Loucy (cell line): ENCODE measurements around the gene ATP8A2.

Source experiments
- H2AFZ ChIP-seq: fragments of 200-600 bp; sonication (generic); 2 replicates; pipeline ENCODE4 v1.6.0; 2016; ENCODE audit warnings: antibody characterized with exemption, mild to moderate bottlenecking, low read length, moderate library complexity
- H3F3A ChIP-seq: fragments of 200-600 bp; 2 replicates; pipeline ENCODE4 v1.6.0; 2016; ENCODE audit warnings: antibody characterized with exemption, low read depth, mild to moderate bottlenecking
- H3K27me3 ChIP-seq: fragments of 200-600 bp; sonication (generic); 2 replicates; pipeline ENCODE4 v1.6.1; 2014; ENCODE audit warnings: low read length, mild to moderate bottlenecking; ENCODE audit not compliant: insufficient read depth, poor library complexity, severe bottlenecking
- H3K36me3 ChIP-seq: fragments of 200-600 bp; sonication (generic); 2 replicates; pipeline ENCODE4 v1.6.1; 2016; ENCODE audit warnings: low read length; ENCODE audit not compliant: insufficient read depth
- H3K4me1 ChIP-seq: fragments of 200-600 bp; sonication (generic); 2 replicates; pipeline ENCODE4 v1.5.1; 2014; ENCODE audit warnings: low read length, mild to moderate bottlenecking; ENCODE audit not compliant: insufficient read depth, poor library complexity, severe bottlenecking
- H3K4me2 ChIP-seq: fragments of 200-600 bp; sonication (generic); 2 replicates; pipeline ENCODE4 v1.6.0; 2014; ENCODE audit warnings: antibody characterized with exemption, low read length, low read depth, mild to moderate bottlenecking; ENCODE audit not compliant: poor library complexity, severe bottlenecking
- H3K4me3 ChIP-seq: fragments of 200-600 bp; sonication (generic); 2 replicates; pipeline ENCODE4 v1.5.1; 2014; ENCODE audit warnings: low read length, mild to moderate bottlenecking, mixed read lengths; ENCODE audit not compliant: poor library complexity, severe bottlenecking
- H3K79me2 ChIP-seq: fragments of 200-600 bp; sonication (generic); 2 replicates; pipeline ENCODE4 v1.6.1; 2014; ENCODE audit warnings: low read length; ENCODE audit not compliant: insufficient read depth
- H3K9ac ChIP-seq: fragments of 200-600 bp; sonication (generic); 2 replicates; pipeline ENCODE4 v1.6.0; 2014; ENCODE audit warnings: mild to moderate bottlenecking, low read depth, low read length, moderate library complexity; ENCODE audit not compliant: poor library complexity, severe bottlenecking
- H3K9me2 ChIP-seq: fragments of 200-600 bp; sonication (generic); replicated peaks from 2 replicates; pipeline ENCODE4 v1.6.1; 2016; ENCODE audit warnings: low read depth, low read length, mixed read lengths
- H3K9me3 ChIP-seq: fragments of 200-600 bp; sonication (generic); 2 replicates; pipeline ENCODE4 v1.6.1; 2014; ENCODE audit warnings: mild to moderate bottlenecking, antibody characterized with exemption, low read length, low read depth; ENCODE audit not compliant: insufficient read depth
- H4K20me1 ChIP-seq: fragments of 200-600 bp; sonication (generic); 2 replicates; pipeline ENCODE4 v1.6.0; 2014; ENCODE audit warnings: antibody characterized with exemption, low read length, mild to moderate bottlenecking; ENCODE audit not compliant: insufficient read depth, poor library complexity, severe bottlenecking
- CTCF ChIP-seq: fragments of 200-600 bp; sonication (generic); conservative IDR thresholded peaks from 2 replicates; pipeline ENCODE4 v1.5.1; 2014; ENCODE audit warnings: mild to moderate bottlenecking, antibody characterized with exemption, low read length
- EZH2phosphoT487 ChIP-seq: fragments of 200-600 bp; IDR thresholded peaks from 2 replicates; pipeline ENCODE4 v1.6.1; 2018; ENCODE audit warnings: antibody characterized with exemption, mild to moderate bottlenecking, moderate library complexity, borderline replicate concordance

The ATP8A2 gene

GRCh38 chr13:25739376-25739775 lies 367.6 kb downstream of the ATP8A2 start:
- Histone ChIP-seq H3K9ac (no peak overlapping the region), H3F3A (no peaks in the 10 kb centered on the region), H3K4me2 (no peak overlapping the region), H3K9me2 (no peaks in the 10 kb centered on the region), H3K79me2 (no peaks in the 10 kb centered on the region), H2AFZ (no peak overlapping the region), H3K27me3 (no peaks in the 10 kb centered on the region), H4K20me1 (no peaks in the 10 kb centered on the region), H3K4me1 (peaks cover 28% of the 10 kb centered on the region), H3K9me3 (no peaks in the 10 kb centered on the region), H3K36me3 (no peaks in the 10 kb centered on the region), H3K4me3 (no peak overlapping the region)
- TF ChIP-seq EZH2phosphoT487 = no peak
- TF ChIP-seq CTCF = no peak

GRCh38 chr13:25741796-25742195 lies 370.0 kb downstream of the ATP8A2 start:
- no peaks in the 10 kb centered on the region for H3F3A ChIP-seq

GRCh38 chr13:25742220-25742619 lies 370.4 kb downstream of the ATP8A2 start:
- no peaks in the 10 kb centered on the region for H4K20me1 ChIP-seq
- no peak overlapping the region for H3K4me2 ChIP-seq

More at GRCh38 chr13:25741796-25742195, 370.0 kb downstream of the ATP8A2 start:
- H3K4me2 ChIP-seq = no peak overlapping the region
- no peaks in the 10 kb centered on the region for H3K36me3 ChIP-seq
- H3K9me2 ChIP-seq = no peaks in the 10 kb centered on the region
- no peak overlapping the region for H3K9ac ChIP-seq
- H3K4me3 ChIP-seq = no peak overlapping the region
- H3K79me2 ChIP-seq = no peaks in the 10 kb centered on the region
- no peaks in the 10 kb centered on the region for H3K9me3 ChIP-seq
- no peak overlapping the region for H2AFZ ChIP-seq
- H3K4me1 ChIP-seq = peaks cover 21% of the 10 kb centered on the region
- no peak for TF ChIP-seq EZH2phosphoT487
- no peak for TF ChIP-seq CTCF
- H3K27me3 ChIP-seq = no peaks in the 10 kb centered on the region
- H4K20me1 ChIP-seq = no peaks in the 10 kb centered on the region

More at GRCh38 chr13:25742220-25742619, 370.4 kb downstream of the ATP8A2 start:
- Histone ChIP-seq H3K4me1 (peaks cover 17% of the 10 kb centered on the region), H3K4me3 (no peak overlapping the region), H3K79me2 (no peaks in the 10 kb centered on the region), H3K9me2 (no peaks in the 10 kb centered on the region), H3K9ac (no peak overlapping the region), H3K27me3 (no peaks in the 10 kb centered on the region), H2AFZ (no peak overlapping the region), H3K9me3 (no peaks in the 10 kb centered on the region), H3K36me3 (no peaks in the 10 kb centered on the region), H3F3A (no peaks in the 10 kb centered on the region)
- TF ChIP-seq CTCF (no peak), EZH2phosphoT487 (no peak)
